NCI-H2171 (cell line): ENCODE measurements around the gene DNAH9.

Source experiments
- DNase-seq: peaks from one replicate; lab custom pipeline; 2025; lab: John Stamatoyannopoulos, UW

Gene DNAH9

GRCh38 chr17:11980813-11981212 is 382.5 kb downstream of the DNAH9 start:
- no peak for DNase-seq

GRCh38 chr17:11981862-11982261 is 383.6 kb downstream of the DNAH9 start:
- DNase-seq = no peak

- no peak for DNase-seq
Measured at GRCh38 chr17:11986179-11986941, 388.1 kb downstream of the DNAH9 start.

GRCh38 chr17:11986942-11987329 is 388.7 kb downstream of the DNAH9 start:
- DNase-seq = no peak

GRCh38 chr17:11990363-11990983 is 392.2 kb downstream of the DNAH9 start:
- no peak for DNase-seq

- DNase-seq = no peak
Measured at GRCh38 chr17:11991461-11991860, 393.2 kb downstream of the DNAH9 start.

- peak; percentile 24 for DNase-seq
Measured at GRCh38 chr17:11996722-11997146, 398.5 kb downstream of the DNAH9 start.

- DNase-seq = peak; percentile 92
Measured at GRCh38 chr17:11997147-11997971, 399.1 kb downstream of the DNAH9 start, which contains the start of gene ZNF18. Gene ZNF18 (minus strand): TSS chr17:11997475. CDS start chr17:11992829, 4,646 bp downstream.

GRCh38 chr17:11997972-11998233 is 399.6 kb downstream of the DNAH9 start:
- DNase-seq = no peak

GRCh38 chr17:11999696-12000095 is 401.4 kb downstream of the DNAH9 start:
- no peak for DNase-seq

- no peak for DNase-seq
Measured at GRCh38 chr17:12007466-12007865, 409.2 kb downstream of the DNAH9 start.
